RWPE1 (cell line): ENCODE data around the gene OBI1.
"Not testable (repeated sequence)": the region's sequence is repeated elsewhere in the genome, so short reads cannot be mapped to it uniquely, and the experiment has no call there.

Experiments
- CTCF ChIA-PET: fragments of 350-600 bp; sonication (Branson Sonifier 250); formaldehyde crosslinking; extraction: SDS; loops from one replicate; lab custom pipeline; 2021; lab: Yijun Ruan, JAX
- POLR2A ChIA-PET: fragments of 400-600 bp; formaldehyde crosslinking; extraction: SDS; loops from one replicate; lab custom pipeline; 2020; ENCODE audit warnings: antibody characterized with exemption; ENCODE audit not compliant: low non-redundant PET; lab: Yijun Ruan, JAX
- DNase-seq: peaks from one replicate; pipeline ENCODE4 v3.0.0; 2012; ENCODE audit warnings: low spot score
- H3K27ac ChIP-seq: fragments of 450-650 bp; 2 replicates; pipeline ENCODE4 v1.5.1; 2017
- TF ChIP-seq, protein P1 (sequence below): fragments of 450-650 bp; conservative IDR thresholded peaks from 2 replicates; pipeline ENCODE4 v1.5.1; 2017; ENCODE audit warnings: low read depth, mild to moderate bottlenecking

OBI1 gene

DNA sequence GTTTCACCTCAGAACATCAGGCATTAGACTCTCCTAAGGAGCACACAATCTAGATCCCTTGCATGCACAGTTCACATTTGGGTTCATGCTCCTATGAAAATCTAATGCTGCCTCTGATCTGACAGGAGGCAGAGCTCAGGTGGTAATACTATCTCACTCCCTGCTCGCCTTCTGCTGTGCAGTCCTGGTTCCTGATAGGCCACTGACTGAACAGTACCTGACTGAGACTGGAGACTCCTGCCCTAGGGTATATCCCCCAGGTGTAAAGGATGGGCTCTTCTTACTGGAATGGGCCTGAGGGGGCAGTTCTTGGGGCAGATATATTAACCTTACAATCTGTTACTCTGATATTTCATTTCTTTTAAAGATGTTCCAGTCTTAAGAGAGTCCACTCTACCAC lies 6.3 kb downstream of the OBI1 start:
- H3K27ac ChIP-seq, result no peak overlapping the region
- DNase-seq, result no peak
- ChIA-PET POLR2A (no interaction called here), CTCF (interaction anchor here (0.5 kb wide), 1 partner anchor 1509 kb away, joined by 3 read pairs; no protein-coding TSS in a partner anchor)
- TF ChIP-seq, protein P1, sequence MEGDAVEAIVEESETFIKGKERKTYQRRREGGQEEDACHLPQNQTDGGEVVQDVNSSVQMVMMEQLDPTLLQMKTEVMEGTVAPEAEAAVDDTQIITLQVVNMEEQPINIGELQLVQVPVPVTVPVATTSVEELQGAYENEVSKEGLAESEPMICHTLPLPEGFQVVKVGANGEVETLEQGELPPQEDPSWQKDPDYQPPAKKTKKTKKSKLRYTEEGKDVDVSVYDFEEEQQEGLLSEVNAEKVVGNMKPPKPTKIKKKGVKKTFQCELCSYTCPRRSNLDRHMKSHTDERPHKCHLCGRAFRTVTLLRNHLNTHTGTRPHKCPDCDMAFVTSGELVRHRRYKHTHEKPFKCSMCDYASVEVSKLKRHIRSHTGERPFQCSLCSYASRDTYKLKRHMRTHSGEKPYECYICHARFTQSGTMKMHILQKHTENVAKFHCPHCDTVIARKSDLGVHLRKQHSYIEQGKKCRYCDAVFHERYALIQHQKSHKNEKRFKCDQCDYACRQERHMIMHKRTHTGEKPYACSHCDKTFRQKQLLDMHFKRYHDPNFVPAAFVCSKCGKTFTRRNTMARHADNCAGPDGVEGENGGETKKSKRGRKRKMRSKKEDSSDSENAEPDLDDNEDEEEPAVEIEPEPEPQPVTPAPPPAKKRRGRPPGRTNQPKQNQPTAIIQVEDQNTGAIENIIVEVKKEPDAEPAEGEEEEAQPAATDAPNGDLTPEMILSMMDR, result no peak

DNA sequence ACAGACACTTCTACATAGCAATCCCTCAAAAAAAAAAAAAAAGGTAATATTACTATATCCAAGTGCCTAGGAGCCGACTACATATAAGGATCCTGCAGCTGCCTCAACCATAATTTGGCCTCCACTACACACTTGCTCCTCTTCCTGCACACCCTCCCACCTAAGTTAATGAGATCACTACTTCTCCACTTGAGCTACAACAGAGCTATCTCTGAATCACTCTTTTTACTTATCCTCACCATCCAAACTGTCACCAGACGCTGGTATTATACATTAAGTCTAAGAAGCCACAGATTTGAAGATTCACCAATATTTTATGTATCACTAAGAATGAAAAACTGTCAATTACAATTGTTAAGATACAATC lies 8.3 kb downstream of the OBI1 start:
- no peak overlapping the region for H3K27ac ChIP-seq
- CTCF ChIA-PET, result interaction anchor here (1.5 kb wide), 1 partner anchor 141 kb away, joined by 6 read pairs; no protein-coding TSS in a partner anchor
- POLR2A ChIA-PET, result no interaction called here
- no peak for DNase-seq
- TF ChIP-seq, protein P1, result no peak

DNA sequence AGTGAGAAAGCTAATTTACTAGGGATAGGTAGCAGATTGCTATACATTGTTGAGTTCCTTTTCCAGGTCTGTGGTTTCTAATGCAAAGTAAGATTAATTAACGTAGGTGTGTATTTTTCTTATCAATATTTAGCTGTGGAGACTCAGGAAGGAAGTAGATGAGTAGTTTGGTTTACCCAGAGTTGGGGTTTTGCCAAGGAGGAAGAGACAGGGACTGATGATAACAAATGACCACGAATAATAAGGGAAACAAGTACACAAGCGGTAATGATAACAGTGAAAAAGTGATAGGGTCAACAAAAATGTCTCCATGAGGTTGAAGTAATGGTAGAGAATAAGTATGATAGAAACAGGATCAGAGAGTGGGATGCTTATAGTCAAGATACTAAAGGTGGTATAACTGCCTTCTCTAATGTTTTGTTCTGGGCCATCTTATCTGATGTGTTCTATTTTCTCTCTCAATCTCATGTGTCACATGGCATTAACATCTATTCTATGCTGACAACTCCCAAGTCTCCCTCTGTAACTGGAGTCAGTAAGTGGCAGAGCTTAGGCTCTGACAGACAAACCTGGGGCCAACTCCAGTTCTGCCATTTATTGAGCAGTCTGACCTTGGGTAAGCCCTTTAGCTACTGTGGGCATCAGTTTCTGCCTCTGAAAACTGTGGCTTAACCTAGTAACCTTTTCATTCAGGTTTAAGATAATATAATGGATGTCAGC lies 8.8 kb downstream of the OBI1 start:
- DNase-seq, result no peak
- ChIA-PET CTCF (interaction anchor here (1.5 kb wide), 1 partner anchor 141 kb away, joined by 6 read pairs; no protein-coding TSS in a partner anchor), POLR2A (no interaction called here)
- H3K27ac ChIP-seq, result no peak overlapping the region
- TF ChIP-seq, protein P1, result no peak

DNA sequence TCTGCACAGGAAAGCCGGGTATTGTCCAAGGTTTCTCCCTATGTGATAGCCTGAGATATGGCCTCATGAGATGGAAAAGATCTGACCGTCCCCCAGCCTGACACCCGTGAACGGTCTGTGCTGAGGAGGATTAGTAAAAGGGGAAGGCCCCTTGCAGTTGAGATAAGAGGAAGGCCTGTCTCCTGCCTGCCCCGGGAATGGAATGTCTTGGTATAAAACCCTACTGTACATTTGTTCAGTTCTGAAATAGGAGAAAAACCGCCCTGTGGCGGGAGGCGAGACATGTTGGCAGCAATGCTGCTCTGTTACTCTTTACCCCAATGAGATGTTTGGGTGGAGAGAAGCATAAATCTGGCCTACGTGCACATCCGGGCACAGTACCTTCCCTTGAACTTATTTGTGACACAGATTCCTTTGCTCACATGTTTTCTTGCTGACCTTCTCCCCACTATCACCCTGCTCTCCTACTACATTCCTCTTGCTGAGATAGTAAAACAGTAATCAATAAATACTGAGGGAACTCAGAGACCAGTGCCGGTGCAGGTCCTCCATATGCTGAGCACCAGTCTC lies 11.8 kb downstream of the OBI1 start:
- DNase-seq, CTCF ChIA-PET, POLR2A ChIA-PET, H3K27ac ChIP-seq: not testable (repeated sequence)

DNA sequence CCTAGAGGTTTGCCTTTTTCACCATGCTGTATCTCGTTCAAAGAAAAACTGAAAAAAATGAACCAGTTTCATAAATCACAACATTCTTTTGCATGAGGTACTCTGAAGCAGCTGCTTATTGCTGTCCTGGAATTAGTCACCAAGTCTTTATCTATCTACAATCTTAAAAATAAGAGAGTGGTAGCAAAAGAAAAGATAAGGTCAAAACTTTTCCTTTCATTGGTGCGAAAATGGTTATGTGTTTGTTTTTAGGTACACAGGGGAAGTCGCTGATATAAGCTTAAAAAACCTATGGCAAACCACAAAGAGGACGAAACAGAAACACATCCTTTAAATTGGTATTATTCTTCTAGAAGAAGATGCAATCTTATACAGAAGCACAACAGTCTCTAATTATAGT lies 20.7 kb downstream of the OBI1 start:
- TF ChIP-seq, protein P1, result no peak
- CTCF ChIA-PET, result no interaction called here
- POLR2A ChIA-PET, result no interaction called here
- no peak for DNase-seq
- no peak overlapping the region for H3K27ac ChIP-seq

DNA sequence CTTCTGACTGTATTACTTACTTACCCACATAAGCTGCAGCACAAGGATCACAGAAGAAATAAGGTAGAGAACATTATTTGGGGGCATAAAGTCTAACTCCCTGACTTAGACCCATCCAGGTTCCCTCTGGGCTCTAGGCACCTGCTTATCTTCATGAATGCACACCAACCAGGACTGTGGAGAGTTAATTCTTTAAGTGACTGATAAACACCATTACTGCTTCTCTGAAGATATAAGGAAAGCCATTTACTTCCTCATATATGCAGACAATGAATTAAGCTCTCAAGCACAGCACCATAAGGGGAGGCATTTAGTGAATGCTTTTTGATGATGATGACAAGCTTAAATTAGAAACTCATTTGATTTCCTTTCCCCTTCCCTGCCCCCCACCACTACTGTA lies 22.5 kb downstream of the OBI1 start:
- TF ChIP-seq, protein P1, result no peak
- POLR2A ChIA-PET, result no interaction called here
- H3K27ac ChIP-seq, result no peak overlapping the region
- DNase-seq, result no peak
- CTCF ChIA-PET, result no interaction called here

DNA sequence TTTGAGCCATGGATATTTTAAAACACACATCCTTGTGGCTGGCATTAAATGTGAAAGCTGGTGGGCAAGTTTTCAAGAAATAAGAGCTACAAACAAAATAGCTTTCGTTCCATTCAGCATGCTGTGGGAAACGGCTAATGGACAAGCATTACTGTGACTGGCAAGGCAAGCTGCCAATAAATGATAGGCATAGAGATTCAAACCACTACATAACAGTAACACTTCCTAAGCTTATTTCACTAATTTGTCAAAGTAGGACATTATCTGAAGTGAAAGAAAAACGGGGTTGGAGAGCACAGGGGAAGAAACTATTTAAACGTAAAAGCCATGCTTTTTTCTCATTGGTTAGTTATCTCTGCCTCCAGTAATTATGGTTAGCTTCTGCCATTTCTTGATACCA lies 26.0 kb downstream of the OBI1 start:
- H3K27ac ChIP-seq, result no peak overlapping the region
- no peak for DNase-seq
- CTCF ChIA-PET, result no interaction called here
- POLR2A ChIA-PET, result no interaction called here
- TF ChIP-seq, protein P1, result no peak
